ENCODE data around the gene SERPINB6.

- TF ChIP-seq CTCF (conservative IDR thresholded peaks at IDR 0.05; ENCODE audit: low read depth, low read length) (no peak), MAZ (IDR thresholded peaks at IDR 0.05; ENCODE audit: borderline replicate concordance, low read depth, low read length) (no peak), POLR2A (IDR thresholded peaks at IDR 0.05; ENCODE audit: low read depth, low read length) (no peak), USF2 (IDR thresholded peaks at IDR 0.05; ENCODE audit: low read depth, low read length) (no peak), CEBPB (IDR thresholded peaks at IDR 0.05; ENCODE audit: low read depth, low read length) (no peak), RAD21 (IDR thresholded peaks at IDR 0.05; ENCODE audit: low read length) (no peak), MXI1 (IDR thresholded peaks at IDR 0.05; ENCODE audit: borderline replicate concordance, low read depth, low read length) (no peak)
Observed at GRCh38 chr6:2992330-2992979, 21.1 kb upstream of the SERPINB6 start.
